Measurements from ENCODE around the gene RAP1GAP. TPM values are rescaled to one million over a fixed set of nuclear protein-coding genes. Genes with fewer than 3 reads are reported as not detected.

Gene RAP1GAP
- total and polyA plus RNA-seq, 9 of the 15 experiments (the other 6 are each of a cell fraction or from before 2014, with no cell fraction given) = 0.29 to 30.2 (median 19.2) TPM

DNA sequence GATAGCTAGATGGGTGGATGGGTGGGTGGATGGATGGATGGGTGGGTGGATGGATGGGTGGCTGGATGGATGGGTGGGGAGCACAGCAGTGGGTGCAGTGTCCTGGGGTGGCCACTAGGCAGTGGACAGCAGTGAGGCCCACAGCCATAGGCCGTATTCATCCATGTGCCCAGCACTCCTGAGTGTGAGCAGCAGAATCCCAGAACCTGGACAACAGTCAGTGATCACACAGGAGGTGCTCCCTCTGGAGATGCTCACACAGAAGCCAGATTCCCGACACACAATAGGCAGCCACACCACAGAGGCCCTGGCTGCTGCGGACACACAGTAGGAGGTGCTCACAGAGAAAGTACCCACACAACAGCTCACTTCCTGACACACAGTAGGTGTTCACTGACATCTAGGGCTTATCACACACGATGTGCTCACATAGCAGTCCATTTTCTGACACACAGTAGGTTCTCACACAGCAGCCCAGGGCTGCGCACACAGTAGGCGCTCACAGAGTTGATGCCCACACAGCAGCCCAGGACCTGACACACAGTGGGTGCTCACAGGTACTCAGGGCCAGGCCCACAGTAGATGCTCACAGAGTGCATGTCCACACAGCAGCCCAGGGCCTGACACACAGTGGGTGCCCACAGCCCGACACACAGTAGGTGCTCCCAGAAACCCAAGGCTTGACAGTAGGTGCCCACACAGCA, 64.0 kb downstream of the RAP1GAP start (continued):
- TF ChIP-seq, protein P1, sequence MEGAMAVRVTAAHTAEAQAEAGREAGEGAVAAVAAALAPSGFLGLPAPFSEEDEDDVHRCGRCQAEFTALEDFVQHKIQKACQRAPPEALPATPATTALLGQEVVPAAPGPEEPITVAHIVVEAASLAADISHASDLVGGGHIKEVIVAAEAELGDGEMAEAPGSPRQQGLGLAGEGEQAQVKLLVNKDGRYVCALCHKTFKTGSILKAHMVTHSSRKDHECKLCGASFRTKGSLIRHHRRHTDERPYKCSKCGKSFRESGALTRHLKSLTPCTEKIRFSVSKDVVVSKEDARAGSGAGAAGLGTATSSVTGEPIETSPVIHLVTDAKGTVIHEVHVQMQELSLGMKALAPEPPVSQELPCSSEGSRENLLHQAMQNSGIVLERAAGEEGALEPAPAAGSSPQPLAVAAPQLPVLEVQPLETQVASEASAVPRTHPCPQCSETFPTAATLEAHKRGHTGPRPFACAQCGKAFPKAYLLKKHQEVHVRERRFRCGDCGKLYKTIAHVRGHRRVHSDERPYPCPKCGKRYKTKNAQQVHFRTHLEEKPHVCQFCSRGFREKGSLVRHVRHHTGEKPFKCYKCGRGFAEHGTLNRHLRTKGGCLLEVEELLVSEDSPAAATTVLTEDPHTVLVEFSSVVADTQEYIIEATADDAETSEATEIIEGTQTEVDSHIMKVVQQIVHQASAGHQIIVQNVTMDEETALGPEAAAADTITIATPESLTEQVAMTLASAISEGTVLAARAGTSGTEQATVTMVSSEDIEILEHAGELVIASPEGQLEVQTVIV (CRISPR knock-in tag; IDR thresholded peaks at IDR 0.05; ENCODE audit: borderline replicate concordance) = no peak
- TF ChIP-seq STAT5B (CRISPR knock-in tag; IDR thresholded peaks at IDR 0.05) (no peak), ZNF134 (CRISPR knock-in tag; conservative IDR thresholded peaks at IDR 0.05) (no peak), ZNF830 (CRISPR knock-in tag; IDR thresholded peaks at IDR 0.05) (no peak)

DNA sequence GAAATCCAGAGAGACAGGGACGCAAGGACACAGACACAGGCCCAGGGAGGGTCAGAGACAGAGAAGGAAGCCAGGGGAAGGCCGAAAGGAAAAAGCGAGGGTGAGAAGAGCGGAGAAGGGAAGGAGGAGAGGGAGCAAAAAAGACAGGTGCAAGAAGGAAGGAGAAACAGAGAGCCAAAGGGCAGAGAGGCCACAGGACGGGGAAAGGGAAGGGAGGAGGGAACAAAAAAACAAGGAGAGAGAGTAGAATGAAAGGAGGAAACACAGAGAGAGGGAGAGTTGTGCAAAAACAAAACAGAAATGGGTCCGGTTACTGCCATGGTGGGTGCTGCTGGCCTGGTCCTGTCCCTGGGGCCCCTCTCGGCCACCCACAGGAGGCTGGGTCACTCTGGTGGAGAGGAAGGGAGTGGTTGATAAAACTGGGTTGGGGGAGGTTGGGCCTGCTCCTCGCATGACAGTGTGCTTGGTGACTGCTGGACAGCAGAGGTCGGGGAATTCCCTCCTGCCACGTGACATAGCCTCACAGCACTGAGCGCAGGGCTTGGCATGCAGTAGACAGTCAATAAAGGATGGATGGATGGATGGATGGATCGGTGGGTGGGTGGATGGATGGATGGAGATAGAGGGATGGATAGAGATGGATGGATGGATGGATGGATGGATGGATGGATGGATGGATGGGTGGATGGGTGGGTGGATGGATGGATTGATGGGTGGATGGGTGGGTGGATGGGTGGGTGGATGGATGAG, 64.8 kb downstream of the RAP1GAP start:
- ATAC-seq = no peak
- ChIA-PET POLR2A (no interaction called here), CTCF (ENCODE audit: low intra/inter-chr PET ratio) (no interaction called here)
- H3K4me2 ChIP-seq (ENCODE audit: insufficient read depth, low read length) = no peak overlapping the region
- peaks cover 10% of the 10 kb centered on the region for H3K9me1 ChIP-seq (ENCODE audit: control insufficient read depth, insufficient read depth, low read length)
- no peak overlapping the region for H2AFZ ChIP-seq (ENCODE audit: low read depth, low read length)
- H3K9ac ChIP-seq (ENCODE audit: insufficient read depth in 1 of 2, low read depth in 2 of 2, low read length in 2 of 2) = peak overlapping the region in 1 of 2 experiments; percentile 72; a peak in 2 of 4 replicates
- DNase-seq (ENCODE audit: extremely low read depth in 1 of 4, low spot score in 3 of 4) = no peak
- FAIRE-seq = no peak
- WGBS (ENCODE audit: insufficient coverage, low coverage, missing lambda C conversion rate) = 71% methylated on average over 12 of the region's 12 CpGs
- in situ Hi-C loops (cut with MboI) = no loop called here
- H3K4me1 ChIP-seq (replicated peaks in 1 of 2; ENCODE audit: control insufficient read depth in 2 of 2, insufficient read depth in 2 of 2, low read length in 2 of 2) = peaks cover 24 to 65% of the 10 kb centered on the region in 2 experiments
- H3K27ac ChIP-seq (ENCODE audit: extremely low read depth, low read depth, low read length) = no peak overlapping the region
- peaks cover 16% of the 10 kb centered on the region; the same call in 2 of the 3 replicates for H3K36me3 ChIP-seq (ENCODE audit: control insufficient read depth, insufficient read depth, low read length)
- H3K27me3 ChIP-seq (ENCODE audit: control insufficient read depth in 2 of 2, insufficient read depth in 2 of 2, low read length in 2 of 2) = no peaks in the 10 kb centered on the region
- H3K4me3 ChIP-seq = no peak overlapping the region
- H4K20me1 ChIP-seq (replicated peaks; ENCODE audit: control insufficient read depth, insufficient read depth, low read length) = no peaks in the 10 kb centered on the region
- no peaks in the 10 kb centered on the region for H3K79me2 ChIP-seq (ENCODE audit: control insufficient read depth, insufficient read depth, low read length)
- intact Hi-C loops (cut with micrococcal nuclease) = no loop called here
- BruUV-seq (replicated peaks) = no TSS peak
- no peaks in the 10 kb centered on the region for H3K9me3 ChIP-seq (replicated peaks; ENCODE audit: control insufficient read depth, insufficient read depth, low read depth, low read length)
- TF ChIP-seq MTA1 (IDR thresholded peaks at IDR 0.05; ENCODE audit: borderline replicate concordance) = no peak
- no peak for TF ChIP-seq MEF2A (IDR thresholded peaks at IDR 0.05; ENCODE audit: control insufficient read depth, low read depth, low read length)
- no peak for TF ChIP-seq ZNF12 (CRISPR knock-in tag; IDR thresholded peaks at IDR 0.05)
- TF ChIP-seq, protein P2, sequence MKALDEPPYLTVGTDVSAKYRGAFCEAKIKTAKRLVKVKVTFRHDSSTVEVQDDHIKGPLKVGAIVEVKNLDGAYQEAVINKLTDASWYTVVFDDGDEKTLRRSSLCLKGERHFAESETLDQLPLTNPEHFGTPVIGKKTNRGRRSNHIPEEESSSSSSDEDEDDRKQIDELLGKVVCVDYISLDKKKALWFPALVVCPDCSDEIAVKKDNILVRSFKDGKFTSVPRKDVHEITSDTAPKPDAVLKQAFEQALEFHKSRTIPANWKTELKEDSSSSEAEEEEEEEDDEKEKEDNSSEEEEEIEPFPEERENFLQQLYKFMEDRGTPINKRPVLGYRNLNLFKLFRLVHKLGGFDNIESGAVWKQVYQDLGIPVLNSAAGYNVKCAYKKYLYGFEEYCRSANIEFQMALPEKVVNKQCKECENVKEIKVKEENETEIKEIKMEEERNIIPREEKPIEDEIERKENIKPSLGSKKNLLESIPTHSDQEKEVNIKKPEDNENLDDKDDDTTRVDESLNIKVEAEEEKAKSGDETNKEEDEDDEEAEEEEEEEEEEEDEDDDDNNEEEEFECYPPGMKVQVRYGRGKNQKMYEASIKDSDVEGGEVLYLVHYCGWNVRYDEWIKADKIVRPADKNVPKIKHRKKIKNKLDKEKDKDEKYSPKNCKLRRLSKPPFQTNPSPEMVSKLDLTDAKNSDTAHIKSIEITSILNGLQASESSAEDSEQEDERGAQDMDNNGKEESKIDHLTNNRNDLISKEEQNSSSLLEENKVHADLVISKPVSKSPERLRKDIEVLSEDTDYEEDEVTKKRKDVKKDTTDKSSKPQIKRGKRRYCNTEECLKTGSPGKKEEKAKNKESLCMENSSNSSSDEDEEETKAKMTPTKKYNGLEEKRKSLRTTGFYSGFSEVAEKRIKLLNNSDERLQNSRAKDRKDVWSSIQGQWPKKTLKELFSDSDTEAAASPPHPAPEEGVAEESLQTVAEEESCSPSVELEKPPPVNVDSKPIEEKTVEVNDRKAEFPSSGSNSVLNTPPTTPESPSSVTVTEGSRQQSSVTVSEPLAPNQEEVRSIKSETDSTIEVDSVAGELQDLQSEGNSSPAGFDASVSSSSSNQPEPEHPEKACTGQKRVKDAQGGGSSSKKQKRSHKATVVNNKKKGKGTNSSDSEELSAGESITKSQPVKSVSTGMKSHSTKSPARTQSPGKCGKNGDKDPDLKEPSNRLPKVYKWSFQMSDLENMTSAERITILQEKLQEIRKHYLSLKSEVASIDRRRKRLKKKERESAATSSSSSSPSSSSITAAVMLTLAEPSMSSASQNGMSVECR (CRISPR knock-in tag; IDR thresholded peaks at IDR 0.05) = no peak
- no peak for TF ChIP-seq ELF1 (tag; IDR thresholded peaks at IDR 0.05)

All from K562 (cell line).